Stomach (tissue), 4 donors: ENCODE data around the gene AGMO.

Experiments used
- EP300 ChIP-seq: sonication (generic); formaldehyde crosslinking; IDR thresholded peaks from one replicate; pipeline ENCODE4 v1.6.1; 2017; ENCODE audit warnings: antibody characterized with exemption
- POLR2A ChIP-seq, 4 donors: fragments of 450-650 bp; IDR thresholded peaks; one replicate each; pipeline ENCODE4 v1.6.1; 2016; ENCODE audit warnings: antibody characterized with exemption in 4 of 4, control low read depth in 2 of 4, mild to moderate bottlenecking in 1 of 4, moderate library complexity in 1 of 4
- POLR2AphosphoS5 ChIP-seq, 3 donors: sonication (generic); formaldehyde crosslinking; IDR thresholded peaks; one replicate each; pipeline ENCODE4 v1.6.1; 2016; ENCODE audit warnings: antibody characterized with exemption in 3 of 3
- TF ChIP-seq, protein P1 (sequence below), 7 experiments: fragments of 450-650 bp in 4 of 7; fragments of 200-600 bp in 3 of 7; sonication (generic) in 3 of 7; IDR thresholded peaks; one replicate each; pipeline ENCODE4 v1.5.1; 2016 to 2019; ENCODE audit warnings: antibody characterized with exemption in 7 of 7, control low read depth in 2 of 7, mild to moderate bottlenecking in 1 of 7

- TF ChIP-seq POLR2AphosphoS5 (IDR thresholded peaks at IDR 0.05) (no peak), POLR2A (IDR thresholded peaks at IDR 0.05) (no peak), EP300 (no peak)
- TF ChIP-seq, protein P1, sequence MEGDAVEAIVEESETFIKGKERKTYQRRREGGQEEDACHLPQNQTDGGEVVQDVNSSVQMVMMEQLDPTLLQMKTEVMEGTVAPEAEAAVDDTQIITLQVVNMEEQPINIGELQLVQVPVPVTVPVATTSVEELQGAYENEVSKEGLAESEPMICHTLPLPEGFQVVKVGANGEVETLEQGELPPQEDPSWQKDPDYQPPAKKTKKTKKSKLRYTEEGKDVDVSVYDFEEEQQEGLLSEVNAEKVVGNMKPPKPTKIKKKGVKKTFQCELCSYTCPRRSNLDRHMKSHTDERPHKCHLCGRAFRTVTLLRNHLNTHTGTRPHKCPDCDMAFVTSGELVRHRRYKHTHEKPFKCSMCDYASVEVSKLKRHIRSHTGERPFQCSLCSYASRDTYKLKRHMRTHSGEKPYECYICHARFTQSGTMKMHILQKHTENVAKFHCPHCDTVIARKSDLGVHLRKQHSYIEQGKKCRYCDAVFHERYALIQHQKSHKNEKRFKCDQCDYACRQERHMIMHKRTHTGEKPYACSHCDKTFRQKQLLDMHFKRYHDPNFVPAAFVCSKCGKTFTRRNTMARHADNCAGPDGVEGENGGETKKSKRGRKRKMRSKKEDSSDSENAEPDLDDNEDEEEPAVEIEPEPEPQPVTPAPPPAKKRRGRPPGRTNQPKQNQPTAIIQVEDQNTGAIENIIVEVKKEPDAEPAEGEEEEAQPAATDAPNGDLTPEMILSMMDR (IDR thresholded peaks at IDR 0.05), result no peak
These were observed 70.5 kb downstream of the AGMO start for GRCh38 chr7:15491361-15491760.
